22Rv1 (cell line): ENCODE data around the gene WNT16.

Experiments
- H3K27ac ChIP-seq: fragments of 450-650 bp; 2 replicates; pipeline ENCODE4 v1.5.1; 2017
- ZFX ChIP-seq: fragments of 450-650 bp; IDR thresholded peaks from 2 replicates; pipeline ENCODE4 v1.6.1; 2017; ENCODE audit warnings: antibody characterized with exemption, borderline replicate concordance
- TF ChIP-seq, protein P1 (sequence below): fragments of 450-650 bp; IDR thresholded peaks from 2 replicates; pipeline ENCODE4 v1.5.1; 2017; ENCODE audit warnings: mild to moderate bottlenecking

The WNT16 gene

GRCh38 chr7:121351682-121352081, 22.9 kb downstream of the WNT16 start:
- H3K27ac ChIP-seq, result no peak overlapping the region
- no peak for TF ChIP-seq ZFX
- TF ChIP-seq, protein P1, sequence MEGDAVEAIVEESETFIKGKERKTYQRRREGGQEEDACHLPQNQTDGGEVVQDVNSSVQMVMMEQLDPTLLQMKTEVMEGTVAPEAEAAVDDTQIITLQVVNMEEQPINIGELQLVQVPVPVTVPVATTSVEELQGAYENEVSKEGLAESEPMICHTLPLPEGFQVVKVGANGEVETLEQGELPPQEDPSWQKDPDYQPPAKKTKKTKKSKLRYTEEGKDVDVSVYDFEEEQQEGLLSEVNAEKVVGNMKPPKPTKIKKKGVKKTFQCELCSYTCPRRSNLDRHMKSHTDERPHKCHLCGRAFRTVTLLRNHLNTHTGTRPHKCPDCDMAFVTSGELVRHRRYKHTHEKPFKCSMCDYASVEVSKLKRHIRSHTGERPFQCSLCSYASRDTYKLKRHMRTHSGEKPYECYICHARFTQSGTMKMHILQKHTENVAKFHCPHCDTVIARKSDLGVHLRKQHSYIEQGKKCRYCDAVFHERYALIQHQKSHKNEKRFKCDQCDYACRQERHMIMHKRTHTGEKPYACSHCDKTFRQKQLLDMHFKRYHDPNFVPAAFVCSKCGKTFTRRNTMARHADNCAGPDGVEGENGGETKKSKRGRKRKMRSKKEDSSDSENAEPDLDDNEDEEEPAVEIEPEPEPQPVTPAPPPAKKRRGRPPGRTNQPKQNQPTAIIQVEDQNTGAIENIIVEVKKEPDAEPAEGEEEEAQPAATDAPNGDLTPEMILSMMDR, result no peak

GRCh38 chr7:121352323-121352722, 23.5 kb downstream of the WNT16 start:
- H3K27ac ChIP-seq, result no peak overlapping the region
- no peak for TF ChIP-seq ZFX
- TF ChIP-seq, protein P1, result no peak

GRCh38 chr7:121355574-121355973, 26.8 kb downstream of the WNT16 start:
- no peak overlapping the region for H3K27ac ChIP-seq
- TF ChIP-seq, protein P1, result no peak
- TF ChIP-seq ZFX, result no peak

- no peak overlapping the region for H3K27ac ChIP-seq
- TF ChIP-seq ZFX, result no peak
- TF ChIP-seq, protein P1, result no peak
Observed at GRCh38 chr7:121360564-121360963, 31.8 kb downstream of the WNT16 start.

- no peak overlapping the region for H3K27ac ChIP-seq
- TF ChIP-seq, protein P1, result peak; percentile 92
- TF ChIP-seq ZFX, result no peak
Observed at GRCh38 chr7:121366852-121367431, 38.1 kb downstream of the WNT16 start.

GRCh38 chr7:121369462-121369861, 40.7 kb downstream of the WNT16 start:
- TF ChIP-seq ZFX, result no peak
- TF ChIP-seq, protein P1, result no peak
- no peak overlapping the region for H3K27ac ChIP-seq

DNA sequence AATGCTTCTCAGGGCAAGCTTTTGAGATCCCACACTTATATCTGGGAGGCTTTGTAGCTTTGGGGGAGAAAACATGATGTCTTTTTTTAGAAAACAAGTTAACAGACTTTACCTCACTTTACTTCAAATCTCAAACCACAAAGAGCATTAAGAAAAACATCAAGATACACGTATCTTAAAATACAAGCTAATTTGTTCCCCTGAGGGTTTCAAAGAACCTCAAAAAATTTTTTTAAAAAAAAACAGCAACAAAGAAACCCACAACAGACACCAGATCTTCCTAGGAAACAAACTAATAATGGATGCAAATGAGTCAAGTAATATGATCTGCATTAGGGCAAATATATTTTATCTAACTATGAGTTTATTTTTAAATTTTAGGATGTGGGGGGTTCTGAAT, 42.6 kb downstream of the WNT16 start:
- no peak overlapping the region for H3K27ac ChIP-seq
- TF ChIP-seq, protein P1, result no peak
- TF ChIP-seq ZFX, result no peak
